ENCODE results near the gene CA10.
A peak's percentile ranks its signal among the peaks of the same experiment; 100 is the strongest.

The CA10 gene

GRCh38 chr17:51869387-51869786 lies 289.1 kb downstream of the CA10 start:
- Histone ChIP-seq H3K4me2 (ENCODE audit: low read depth, low read length, poor library complexity, severe bottlenecking) (no peak overlapping the region), H3K79me2 (ENCODE audit: insufficient read depth, low read length) (no peaks in the 10 kb centered on the region), H3F3A (ENCODE audit: low read depth) (no peaks in the 10 kb centered on the region), H3K9me3 (ENCODE audit: insufficient read depth, low read depth, low read length) (no peaks in the 10 kb centered on the region), H3K4me3 (ENCODE audit: low read length, poor library complexity, severe bottlenecking) (no peak overlapping the region), H3K36me3 (ENCODE audit: insufficient read depth, low read length) (no peaks in the 10 kb centered on the region), H3K9ac (ENCODE audit: low read depth, low read length, poor library complexity, severe bottlenecking) (no peak overlapping the region), H2AFZ (ENCODE audit: low read length) (no peak overlapping the region), H3K9me2 (replicated peaks; ENCODE audit: low read depth, low read length) (no peaks in the 10 kb centered on the region), H3K4me1 (ENCODE audit: insufficient read depth, low read length, poor library complexity, severe bottlenecking) (no peaks in the 10 kb centered on the region), H4K20me1 (ENCODE audit: insufficient read depth, low read length, poor library complexity, severe bottlenecking) (no peaks in the 10 kb centered on the region), H3K27me3 (ENCODE audit: insufficient read depth, low read length, poor library complexity, severe bottlenecking) (no peaks in the 10 kb centered on the region)
- TF ChIP-seq CTCF (conservative IDR thresholded peaks at IDR 0.05; ENCODE audit: low read length) (no peak), EZH2phosphoT487 (IDR thresholded peaks at IDR 0.05; ENCODE audit: borderline replicate concordance) (no peak)

- H3K79me2 ChIP-seq (ENCODE audit: insufficient read depth, low read length), result no peaks in the 10 kb centered on the region
- TF ChIP-seq CTCF (conservative IDR thresholded peaks at IDR 0.05; ENCODE audit: low read length) (peak; percentile 84), EZH2phosphoT487 (IDR thresholded peaks at IDR 0.05; ENCODE audit: borderline replicate concordance) (no peak)
- H3K27me3 ChIP-seq (ENCODE audit: insufficient read depth, low read length, poor library complexity, severe bottlenecking), result no peaks in the 10 kb centered on the region
- no peaks in the 10 kb centered on the region for H3K9me2 ChIP-seq (replicated peaks; ENCODE audit: low read depth, low read length)
- H3K36me3 ChIP-seq (ENCODE audit: insufficient read depth, low read length), result no peaks in the 10 kb centered on the region
- H3K9ac ChIP-seq (ENCODE audit: low read depth, low read length, poor library complexity, severe bottlenecking), result no peak overlapping the region
- no peaks in the 10 kb centered on the region for H3K9me3 ChIP-seq (ENCODE audit: insufficient read depth, low read depth, low read length)
- H3K4me2 ChIP-seq (ENCODE audit: low read depth, low read length, poor library complexity, severe bottlenecking), result no peak overlapping the region
- H4K20me1 ChIP-seq (ENCODE audit: insufficient read depth, low read length, poor library complexity, severe bottlenecking), result no peaks in the 10 kb centered on the region
- no peak overlapping the region for H2AFZ ChIP-seq (ENCODE audit: low read length)
- no peaks in the 10 kb centered on the region for H3K4me1 ChIP-seq (ENCODE audit: insufficient read depth, low read length, poor library complexity, severe bottlenecking)
- H3F3A ChIP-seq (ENCODE audit: low read depth), result no peaks in the 10 kb centered on the region
- no peak overlapping the region for H3K4me3 ChIP-seq (ENCODE audit: low read length, poor library complexity, severe bottlenecking)
These were observed 297.5 kb downstream of the CA10 start for GRCh38 chr17:51860954-51861561.

- H3K79me2 ChIP-seq (ENCODE audit: insufficient read depth, low read length), result no peaks in the 10 kb centered on the region
These were observed 301.4 kb downstream of the CA10 start for GRCh38 chr17:51857052-51857597.

More at GRCh38 chr17:51857052-51857597, 301.4 kb downstream of the CA10 start:
- Histone ChIP-seq H3K27me3 (ENCODE audit: insufficient read depth, low read length, poor library complexity, severe bottlenecking) (no peaks in the 10 kb centered on the region), H3K9ac (ENCODE audit: low read depth, low read length, poor library complexity, severe bottlenecking) (no peak overlapping the region), H3K4me1 (ENCODE audit: insufficient read depth, low read length, poor library complexity, severe bottlenecking) (no peaks in the 10 kb centered on the region), H3K4me3 (ENCODE audit: low read length, poor library complexity, severe bottlenecking) (no peak overlapping the region), H3K9me3 (ENCODE audit: insufficient read depth, low read depth, low read length) (no peaks in the 10 kb centered on the region), H3K36me3 (ENCODE audit: insufficient read depth, low read length) (no peaks in the 10 kb centered on the region), H3K9me2 (replicated peaks; ENCODE audit: low read depth, low read length) (no peaks in the 10 kb centered on the region), H4K20me1 (ENCODE audit: insufficient read depth, low read length, poor library complexity, severe bottlenecking) (no peaks in the 10 kb centered on the region), H3F3A (ENCODE audit: low read depth) (no peaks in the 10 kb centered on the region), H2AFZ (ENCODE audit: low read length) (no peak overlapping the region), H3K4me2 (ENCODE audit: low read depth, low read length, poor library complexity, severe bottlenecking) (no peak overlapping the region)
- 0 out of 2 replicates have a peak, but pooled peaks have one; percentile 25 for TF ChIP-seq CTCF (conservative IDR thresholded peaks at IDR 0.05; ENCODE audit: low read length)
- TF ChIP-seq EZH2phosphoT487 (IDR thresholded peaks at IDR 0.05; ENCODE audit: borderline replicate concordance), result no peak
